OCI-LY3 (cell line): ENCODE measurements around the gene REC114.

Experiments
- CTCF ChIP-seq: fragments of 200-600, 300-600 bp; sonication (generic); IDR thresholded peaks from 2 replicates; pipeline ENCODE4 v1.5.1; 2014; ENCODE audit warnings: antibody characterized with exemption, low read length, low read depth
- EZH2phosphoT487 ChIP-seq: fragments of 200-600 bp; shearing (Covaris generic); IDR thresholded peaks from 2 replicates; pipeline ENCODE4 v1.6.1; 2018; ENCODE audit warnings: antibody characterized with exemption, mixed run types, low read depth

GRCh38 chr15:73584699-73585420 is 141.9 kb downstream of the REC114 start:
- TF ChIP-seq CTCF (no peak), EZH2phosphoT487 (no peak)
